Measurements from ENCODE around the gene CPNE7.

DNA sequence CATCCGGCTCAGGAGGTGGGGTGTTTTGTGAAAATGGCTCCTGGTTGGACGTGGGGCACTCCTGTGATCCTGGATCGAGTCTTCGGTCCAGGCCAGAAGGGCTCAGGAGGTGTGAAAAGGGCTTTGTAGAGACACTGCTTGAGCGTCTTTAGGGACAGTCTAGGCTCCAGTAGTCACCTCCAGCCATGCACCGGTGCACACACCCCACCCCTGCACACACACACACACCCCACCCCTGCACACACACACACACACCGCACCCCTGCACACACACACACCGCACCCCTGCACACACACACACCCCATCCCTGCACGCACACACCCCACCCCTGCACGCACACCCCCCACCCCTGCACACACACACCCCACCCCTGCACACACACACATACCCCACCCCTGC is 62.9 kb downstream of the CPNE7 start:
- TF ChIP-seq, protein P1, sequence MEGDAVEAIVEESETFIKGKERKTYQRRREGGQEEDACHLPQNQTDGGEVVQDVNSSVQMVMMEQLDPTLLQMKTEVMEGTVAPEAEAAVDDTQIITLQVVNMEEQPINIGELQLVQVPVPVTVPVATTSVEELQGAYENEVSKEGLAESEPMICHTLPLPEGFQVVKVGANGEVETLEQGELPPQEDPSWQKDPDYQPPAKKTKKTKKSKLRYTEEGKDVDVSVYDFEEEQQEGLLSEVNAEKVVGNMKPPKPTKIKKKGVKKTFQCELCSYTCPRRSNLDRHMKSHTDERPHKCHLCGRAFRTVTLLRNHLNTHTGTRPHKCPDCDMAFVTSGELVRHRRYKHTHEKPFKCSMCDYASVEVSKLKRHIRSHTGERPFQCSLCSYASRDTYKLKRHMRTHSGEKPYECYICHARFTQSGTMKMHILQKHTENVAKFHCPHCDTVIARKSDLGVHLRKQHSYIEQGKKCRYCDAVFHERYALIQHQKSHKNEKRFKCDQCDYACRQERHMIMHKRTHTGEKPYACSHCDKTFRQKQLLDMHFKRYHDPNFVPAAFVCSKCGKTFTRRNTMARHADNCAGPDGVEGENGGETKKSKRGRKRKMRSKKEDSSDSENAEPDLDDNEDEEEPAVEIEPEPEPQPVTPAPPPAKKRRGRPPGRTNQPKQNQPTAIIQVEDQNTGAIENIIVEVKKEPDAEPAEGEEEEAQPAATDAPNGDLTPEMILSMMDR (IDR thresholded peaks at IDR 0.05; ENCODE audit: poor library complexity), result no peak
- no peak for TF ChIP-seq EZH2 (IDR thresholded peaks at IDR 0.05; ENCODE audit: borderline replicate concordance)
